Stimulated activated naive B cell treated with anti-CD40 and anti-IgM and Interleukin-4, amounts not matched to agents 10 μg/mL and 1 μg/mL and 100 μg/mL, for 72 hours (primary cell): Measurements from ENCODE around the gene ADAMTS18.
A peak's percentile ranks its signal among the peaks of the same experiment; 100 is the strongest.

Experiments used
- ATAC-seq, 2 donors: fragments of 150-1000 bp; cut with Tn5 transposase; replicated peaks; 2 replicates each; pipeline ENCODE4 v1.10.0; 2021; ENCODE audit warnings: moderate library complexity in 1 of 2
- DNase-seq: peaks from one replicate; pipeline ENCODE4 v3.0.0; 2021
- H3K27ac Mint-ChIP-seq: one replicate; pipeline ENCODE4 v1.8.0; 2022; ENCODE audit warnings: mild to moderate bottlenecking, mixed read lengths
- H3K27me3 Mint-ChIP-seq, 2 donors: one replicate each; pipeline ENCODE4 v1.8.0; 2022; ENCODE audit warnings: mixed read lengths in 2 of 2
- H3K36me3 Mint-ChIP-seq, 2 donors: one replicate each; pipeline ENCODE4 v1.8.0; 2022; ENCODE audit warnings: mixed read lengths in 2 of 2, mild to moderate bottlenecking in 1 of 2
- H3K4me1 Mint-ChIP-seq, 2 donors: one replicate each; pipeline ENCODE4 v1.8.0; 2022; ENCODE audit warnings: mixed read lengths in 2 of 2, mild to moderate bottlenecking in 1 of 2
- H3K4me3 Mint-ChIP-seq, 2 donors: one replicate each; pipeline ENCODE4 v1.8.0; 2022; ENCODE audit warnings: mild to moderate bottlenecking in 2 of 2, mixed read lengths in 2 of 2, moderate library complexity in 1 of 2
- H3K9me3 Mint-ChIP-seq, 2 donors: one replicate each; pipeline ENCODE4 v1.8.0; 2022; ENCODE audit warnings: mixed read lengths in 2 of 2, mild to moderate bottlenecking in 1 of 2

ADAMTS18 gene

GRCh38 chr16:77424871-77425604 lies 9.8 kb downstream of the ADAMTS18 start:
- no peak overlapping the region for H3K27ac Mint-ChIP-seq
- peaks cover 6 to 31% of the 10 kb centered on the region in 2 donors for H3K27me3 Mint-ChIP-seq
- DNase-seq (no peak), ATAC-seq (no peak)
- H3K4me1 Mint-ChIP-seq, result no peaks in the 10 kb centered on the region
- H3K9me3 Mint-ChIP-seq, result peaks cover 0 to 2% of the 10 kb centered on the region in 2 donors
- no peak overlapping the region for H3K4me3 Mint-ChIP-seq
- H3K36me3 Mint-ChIP-seq, result no peaks in the 10 kb centered on the region

- H3K9me3 Mint-ChIP-seq, result peaks cover 0 to 2% of the 10 kb centered on the region in 2 donors
- no peaks in the 10 kb centered on the region for H3K4me1 Mint-ChIP-seq
- DNase-seq (no peak), ATAC-seq (no peak)
- peaks cover 13 to 26% of the 10 kb centered on the region in 2 donors for H3K27me3 Mint-ChIP-seq
- H3K36me3 Mint-ChIP-seq, result no peaks in the 10 kb centered on the region
- H3K4me3 Mint-ChIP-seq, result no peak overlapping the region
- H3K27ac Mint-ChIP-seq, result no peak overlapping the region
Measured at GRCh38 chr16:77422196-77422784, 12.5 kb downstream of the ADAMTS18 start.

- no peak for ATAC-seq
- Mint-ChIP-seq H3K4me1 (no peaks in the 10 kb centered on the region), H3K9me3 (peaks cover 8 to 9% of the 10 kb centered on the region in 2 donors), H3K36me3 (peaks cover 0 to 2% of the 10 kb centered on the region in 2 donors), H3K4me3 (no peak overlapping the region), H3K27ac (no peak overlapping the region), H3K27me3 (peaks cover 16 to 37% of the 10 kb centered on the region in 2 donors)
- no peak for DNase-seq
Measured at GRCh38 chr16:77416939-77417480, 17.8 kb downstream of the ADAMTS18 start.

GRCh38 chr16:77414752-77415231 lies 20.0 kb downstream of the ADAMTS18 start:
- ATAC-seq (no peak), DNase-seq (no peak)
- H3K4me1 Mint-ChIP-seq, result no peaks in the 10 kb centered on the region
- H3K27me3 Mint-ChIP-seq, result peaks cover 17 to 28% of the 10 kb centered on the region in 2 donors
- H3K9me3 Mint-ChIP-seq, result peaks cover 11 to 13% of the 10 kb centered on the region in 2 donors
- peaks cover 0 to 2% of the 10 kb centered on the region in 2 donors for H3K36me3 Mint-ChIP-seq
- no peak overlapping the region for H3K27ac Mint-ChIP-seq
- H3K4me3 Mint-ChIP-seq, result no peak overlapping the region

GRCh38 chr16:77410449-77410848 lies 24.4 kb downstream of the ADAMTS18 start:
- ATAC-seq (no peak), DNase-seq (no peak)
- Mint-ChIP-seq H3K4me1 (no peaks in the 10 kb centered on the region), H3K27me3 (peaks cover 7 to 20% of the 10 kb centered on the region in 2 donors), H3K9me3 (peaks cover 8 to 12% of the 10 kb centered on the region in 2 donors), H3K36me3 (no peaks in the 10 kb centered on the region), H3K4me3 (no peak overlapping the region), H3K27ac (no peak overlapping the region)

GRCh38 chr16:77409311-77409710 lies 25.5 kb downstream of the ADAMTS18 start:
- peaks cover 13 to 31% of the 10 kb centered on the region in 2 donors for H3K27me3 Mint-ChIP-seq
- H3K9me3 Mint-ChIP-seq, result peaks cover 7 to 12% of the 10 kb centered on the region in 2 donors
- H3K4me1 Mint-ChIP-seq, result no peaks in the 10 kb centered on the region
- no peak overlapping the region for H3K27ac Mint-ChIP-seq
- ATAC-seq (peak; percentile 39 to 61), DNase-seq (no peak)
- H3K4me3 Mint-ChIP-seq, result no peak overlapping the region
- no peaks in the 10 kb centered on the region for H3K36me3 Mint-ChIP-seq

- no peak overlapping the region for H3K4me3 Mint-ChIP-seq
- peaks cover 19 to 38% of the 10 kb centered on the region in 2 donors for H3K27me3 Mint-ChIP-seq
- no peaks in the 10 kb centered on the region for H3K36me3 Mint-ChIP-seq
- H3K4me1 Mint-ChIP-seq, result no peaks in the 10 kb centered on the region
- peaks cover 7 to 12% of the 10 kb centered on the region in 2 donors for H3K9me3 Mint-ChIP-seq
- no peak for DNase-seq
- peak; percentile 88 to 92 for ATAC-seq
- H3K27ac Mint-ChIP-seq, result no peak overlapping the region
Measured at GRCh38 chr16:77408607-77409006, 26.2 kb downstream of the ADAMTS18 start.

- Mint-ChIP-seq H3K27ac (no peak overlapping the region), H3K27me3 (peaks cover 25 to 44% of the 10 kb centered on the region in 2 donors), H3K36me3 (no peaks in the 10 kb centered on the region), H3K9me3 (peaks cover 7 to 12% of the 10 kb centered on the region in 2 donors), H3K4me1 (no peaks in the 10 kb centered on the region), H3K4me3 (no peak overlapping the region)
- ATAC-seq, result no peak
- no peak for DNase-seq
Measured at GRCh38 chr16:77406680-77407079, 28.2 kb downstream of the ADAMTS18 start.

GRCh38 chr16:77404775-77405174 lies 30.1 kb downstream of the ADAMTS18 start:
- Mint-ChIP-seq H3K27ac (no peak overlapping the region), H3K4me1 (no peaks in the 10 kb centered on the region), H3K36me3 (no peaks in the 10 kb centered on the region), H3K27me3 (peaks cover 33 to 54% of the 10 kb centered on the region in 2 donors), H3K4me3 (no peak overlapping the region), H3K9me3 (peaks cover 5 to 7% of the 10 kb centered on the region in 2 donors)
- ATAC-seq (no peak), DNase-seq (no peak)

GRCh38 chr16:77403732-77404131 lies 31.1 kb downstream of the ADAMTS18 start:
- Mint-ChIP-seq H3K4me3 (no peak overlapping the region), H3K27me3 (peaks cover 37 to 58% of the 10 kb centered on the region in 2 donors), H3K4me1 (no peaks in the 10 kb centered on the region), H3K36me3 (no peaks in the 10 kb centered on the region), H3K27ac (no peak overlapping the region), H3K9me3 (peaks cover 5 to 7% of the 10 kb centered on the region in 2 donors)
- no peak for DNase-seq
- ATAC-seq, result no peak

- ATAC-seq, result no peak
- H3K27me3 Mint-ChIP-seq, result peaks cover 37 to 68% of the 10 kb centered on the region in 2 donors
Measured at GRCh38 chr16:77402672-77403071, 32.2 kb downstream of the ADAMTS18 start.

GRCh38 chr16:77402118-77402517 lies 32.7 kb downstream of the ADAMTS18 start:
- no peak overlapping the region for H3K4me3 Mint-ChIP-seq
- no peak for DNase-seq
- H3K36me3 Mint-ChIP-seq, result no peaks in the 10 kb centered on the region
- no peaks in the 10 kb centered on the region for H3K4me1 Mint-ChIP-seq
- peaks cover under 1 to 4% of the 10 kb centered on the region in 2 donors for H3K9me3 Mint-ChIP-seq
- ATAC-seq, result no peak
- peaks cover 37 to 69% of the 10 kb centered on the region in 2 donors for H3K27me3 Mint-ChIP-seq
- H3K27ac Mint-ChIP-seq, result no peak overlapping the region

More at GRCh38 chr16:77402672-77403071, 32.2 kb downstream of the ADAMTS18 start:
- H3K4me1 Mint-ChIP-seq, result no peaks in the 10 kb centered on the region
- no peak overlapping the region for H3K4me3 Mint-ChIP-seq
- peaks cover 3 to 5% of the 10 kb centered on the region in 2 donors for H3K9me3 Mint-ChIP-seq
- no peak for DNase-seq
- H3K36me3 Mint-ChIP-seq, result no peaks in the 10 kb centered on the region
- H3K27ac Mint-ChIP-seq, result no peak overlapping the region

GRCh38 chr16:77399546-77399945 lies 35.3 kb downstream of the ADAMTS18 start:
- ATAC-seq (no peak), DNase-seq (no peak)
- Mint-ChIP-seq H3K27me3 (peaks cover 28 to 58% of the 10 kb centered on the region in 2 donors), H3K4me3 (no peak overlapping the region), H3K27ac (no peak overlapping the region), H3K4me1 (no peaks in the 10 kb centered on the region), H3K9me3 (no peaks in the 10 kb centered on the region), H3K36me3 (no peaks in the 10 kb centered on the region)

GRCh38 chr16:77399066-77399465 lies 35.8 kb downstream of the ADAMTS18 start:
- Mint-ChIP-seq H3K27me3 (peaks cover 26 to 58% of the 10 kb centered on the region in 2 donors), H3K9me3 (no peaks in the 10 kb centered on the region), H3K27ac (no peak overlapping the region), H3K4me3 (no peak overlapping the region), H3K36me3 (no peaks in the 10 kb centered on the region), H3K4me1 (no peaks in the 10 kb centered on the region)
- DNase-seq, result no peak
- no peak for ATAC-seq
